Upper lobe of left lung (tissue), 6 donors: Measurements from ENCODE around the gene HEATR5A. TPM values are rescaled to one million over a fixed set of nuclear protein-coding genes. Genes with fewer than 3 reads are reported as not detected.

Source experiments
- ATAC-seq, 2 donors: fragments of 200-7000 bp; cut with Tn5 transposase; one replicate each; pipeline ENCODE4 v1.9.1; 2022; ENCODE audit warnings: mild to moderate bottlenecking in 2 of 2, moderate library complexity in 2 of 2; ENCODE audit not compliant: low FRiP score in 2 of 2
- DNase-seq, 2 donors: peaks; one replicate each; pipeline ENCODE4 v3.0.0-alpha.2; 2019 to 2020
- H3K27ac ChIP-seq, 4 donors: fragments of 200-600 bp; sonication (generic); one replicate each; pipeline ENCODE4 v1.5.1; 2016 to 2019
- H3K27me3 ChIP-seq, 4 donors: fragments of 200-600 bp; sonication (generic); one replicate each; pipeline ENCODE4 v1.5.1; 2017 to 2019
- H3K36me3 ChIP-seq, 4 donors: fragments of 200-600 bp; sonication (generic); one replicate each; pipeline ENCODE4 v1.5.1; 2016 to 2019
- H3K4me1 ChIP-seq, 4 donors: fragments of 200-600 bp; sonication (generic); one replicate each; pipeline ENCODE4 v1.5.1; 2018 to 2019
- H3K4me3 ChIP-seq, 4 donors: fragments of 200-600 bp; sonication (generic); one replicate each; pipeline ENCODE4 v1.5.1; 2017 to 2019; ENCODE audit warnings: mild to moderate bottlenecking in 2 of 4, moderate library complexity in 1 of 4
- H3K9me3 ChIP-seq, 4 donors: fragments of 200-600 bp; sonication (generic); one replicate each; pipeline ENCODE4 v1.5.1; 2018 to 2019
- EP300 ChIP-seq, 4 donors: sonication (generic); formaldehyde crosslinking; IDR thresholded peaks; one replicate each; pipeline ENCODE4 v1.5.1; 2017; ENCODE audit warnings: antibody characterized with exemption in 4 of 4, control low read depth in 2 of 4
- POLR2A ChIP-seq, 4 donors: fragments of 450-650 bp; IDR thresholded peaks; one replicate each; pipeline ENCODE4 v1.5.1; 2016 to 2017; ENCODE audit warnings: antibody characterized with exemption in 4 of 4, mild to moderate bottlenecking in 2 of 4
- POLR2AphosphoS5 ChIP-seq, 2 donors: sonication (generic); formaldehyde crosslinking; IDR thresholded peaks; one replicate each; pipeline ENCODE4 v1.5.1; 2017; ENCODE audit warnings: antibody characterized with exemption in 2 of 2
- WGBS, 2 donors: methylation state at CpG; one replicate each; pipeline ENCODE4 v1.1.5; 2017 to 2018; 5-methylcytosine and 5-hydroxymethylcytosine counted together
- total RNA-seq, 6 donors: library from RNA; depleted of rRNA in 4 of 6; stranded (reverse); fragments of >200 nt in 4 of 6; gene quantifications; one replicate each; pipeline versions ENCODE4 v1.1.0 to v1.2.1, GENCODE V29; 2016 to 2021
- TF ChIP-seq, protein P1 (sequence below), 6 experiments: fragments of 450-650 bp in 4 of 6; fragments of 200-600 bp in 2 of 6; sonication (generic) in 2 of 6; IDR thresholded peaks; one replicate each; pipeline ENCODE4 v1.5.1; 2016 to 2019; ENCODE audit warnings: antibody characterized with exemption in 6 of 6
- donor health status: DM: no; HTN: no; CAD: no; lungs with moderate emphysema.
- donor health status: DM: no; HTN: yes; CAD: no; lungs with severe emphysema.

HEATR5A gene
- total RNA-seq, 6 donors from 2014 or later = 19.6 to 66.0 (median 39.3) TPM

DNA sequence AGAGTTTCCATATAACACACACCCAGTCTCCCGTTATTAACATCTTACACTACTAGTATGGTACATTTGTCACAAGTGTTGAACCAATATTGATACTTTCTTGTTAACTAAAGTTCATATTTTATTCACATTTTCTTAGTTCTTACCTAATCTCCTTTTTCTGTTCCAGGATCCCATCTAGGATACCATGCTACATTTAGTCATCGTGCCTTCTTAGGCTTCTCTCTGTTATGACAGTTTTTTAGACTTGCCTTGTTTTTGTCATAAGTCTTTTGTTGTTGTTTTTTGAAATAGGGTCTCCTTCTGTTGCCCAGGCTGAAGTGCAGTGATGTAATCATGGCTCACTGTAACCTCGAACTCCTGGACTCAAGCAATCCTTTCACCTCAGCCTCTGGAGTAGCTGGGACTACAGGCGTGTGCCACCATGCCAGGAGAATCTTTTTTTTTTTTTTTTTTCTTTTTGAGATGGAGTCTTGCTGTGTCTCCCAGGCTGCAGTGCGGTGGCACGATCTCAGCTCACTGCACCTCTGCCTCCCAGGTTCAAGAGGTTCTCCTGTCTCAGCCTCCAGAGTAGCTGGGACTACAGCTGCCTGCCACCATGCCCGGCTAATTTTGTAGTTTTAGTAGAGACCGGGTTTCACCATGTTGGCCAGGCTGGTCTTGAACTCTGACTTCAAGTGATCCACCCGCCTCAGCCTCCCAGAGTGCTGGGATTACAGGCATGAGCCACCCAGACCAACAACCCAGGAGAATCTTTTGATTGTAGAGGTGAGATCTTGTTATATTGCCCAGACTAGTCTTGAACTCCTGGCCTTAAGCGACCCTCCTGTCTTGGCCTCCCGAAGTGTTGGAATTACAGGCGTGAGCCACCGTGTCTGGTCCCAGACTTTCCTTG lies 153.7 kb downstream of the HEATR5A start:
- peaks cover 2 to 41% (median 16%) of the 10 kb centered on the region in 4 donors for H3K4me1 ChIP-seq
- H3K9me3 ChIP-seq = peaks cover 0 to 6% (median 0%) of the 10 kb centered on the region in 4 donors
- 83 to 89% methylated on average over 11 to 12 of the region's 13 CpGs for WGBS, 2 donors
- no peaks in the 10 kb centered on the region for H3K27me3 ChIP-seq
- no peak for TF ChIP-seq POLR2A (IDR thresholded peaks at IDR 0.05)
- TF ChIP-seq, protein P1, sequence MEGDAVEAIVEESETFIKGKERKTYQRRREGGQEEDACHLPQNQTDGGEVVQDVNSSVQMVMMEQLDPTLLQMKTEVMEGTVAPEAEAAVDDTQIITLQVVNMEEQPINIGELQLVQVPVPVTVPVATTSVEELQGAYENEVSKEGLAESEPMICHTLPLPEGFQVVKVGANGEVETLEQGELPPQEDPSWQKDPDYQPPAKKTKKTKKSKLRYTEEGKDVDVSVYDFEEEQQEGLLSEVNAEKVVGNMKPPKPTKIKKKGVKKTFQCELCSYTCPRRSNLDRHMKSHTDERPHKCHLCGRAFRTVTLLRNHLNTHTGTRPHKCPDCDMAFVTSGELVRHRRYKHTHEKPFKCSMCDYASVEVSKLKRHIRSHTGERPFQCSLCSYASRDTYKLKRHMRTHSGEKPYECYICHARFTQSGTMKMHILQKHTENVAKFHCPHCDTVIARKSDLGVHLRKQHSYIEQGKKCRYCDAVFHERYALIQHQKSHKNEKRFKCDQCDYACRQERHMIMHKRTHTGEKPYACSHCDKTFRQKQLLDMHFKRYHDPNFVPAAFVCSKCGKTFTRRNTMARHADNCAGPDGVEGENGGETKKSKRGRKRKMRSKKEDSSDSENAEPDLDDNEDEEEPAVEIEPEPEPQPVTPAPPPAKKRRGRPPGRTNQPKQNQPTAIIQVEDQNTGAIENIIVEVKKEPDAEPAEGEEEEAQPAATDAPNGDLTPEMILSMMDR (IDR thresholded peaks at IDR 0.05) = no peak
- TF ChIP-seq EP300 (IDR thresholded peaks at IDR 0.05) = no peak
- no peak for TF ChIP-seq POLR2AphosphoS5 (IDR thresholded peaks at IDR 0.05)
- H3K4me3 ChIP-seq = no peak overlapping the region
- H3K36me3 ChIP-seq = no peaks in the 10 kb centered on the region
- ATAC-seq (no peak), DNase-seq (no peak)
- H3K27ac ChIP-seq = no peak overlapping the region

GRCh38 chr14:31265701-31266398 lies 154.5 kb downstream of the HEATR5A start:
- 62 to 72% methylated on average over 8 of the region's 8 CpGs for WGBS, 2 donors
- no peaks in the 10 kb centered on the region for H3K36me3 ChIP-seq
- peak overlapping the region in 1 of 4 donors; percentile 15 for H3K27ac ChIP-seq
- H3K4me1 ChIP-seq = peaks cover 5 to 46% (median 21%) of the 10 kb centered on the region in 4 donors
- H3K4me3 ChIP-seq = no peak overlapping the region
- TF ChIP-seq POLR2AphosphoS5 (IDR thresholded peaks at IDR 0.05) (no peak), POLR2A (IDR thresholded peaks at IDR 0.05) (no peak)
- no peak for ATAC-seq
- DNase-seq = no peak
- peaks cover 0 to 6% (median 0%) of the 10 kb centered on the region in 4 donors for H3K9me3 ChIP-seq
- no peaks in the 10 kb centered on the region for H3K27me3 ChIP-seq

- Histone ChIP-seq H3K27ac (peak overlapping the region; percentile 49 to 81 (median 68)), H3K36me3 (no peaks in the 10 kb centered on the region), H3K27me3 (no peaks in the 10 kb centered on the region), H3K4me1 (peaks cover 5 to 41% (median 21%) of the 10 kb centered on the region in 4 donors), H3K4me3 (no peak overlapping the region), H3K9me3 (no peaks in the 10 kb centered on the region)
- WGBS, 2 donors = 66 to 73% methylated on average over 2 of the region's 2 CpGs
- ATAC-seq = peak; percentile 88 to 92
- peak in 1 of 2 donors; percentile 75 for DNase-seq
- TF ChIP-seq EP300 (IDR thresholded peaks at IDR 0.05) = peak in 1 of 4 donors; percentile 34
- peak; percentile 39 to 64 for TF ChIP-seq POLR2AphosphoS5 (IDR thresholded peaks at IDR 0.05)
- TF ChIP-seq, protein P1 (IDR thresholded peaks at IDR 0.05) = no peak
These were observed 156.7 kb downstream of the HEATR5A start for GRCh38 chr14:31263485-31264133.

DNA sequence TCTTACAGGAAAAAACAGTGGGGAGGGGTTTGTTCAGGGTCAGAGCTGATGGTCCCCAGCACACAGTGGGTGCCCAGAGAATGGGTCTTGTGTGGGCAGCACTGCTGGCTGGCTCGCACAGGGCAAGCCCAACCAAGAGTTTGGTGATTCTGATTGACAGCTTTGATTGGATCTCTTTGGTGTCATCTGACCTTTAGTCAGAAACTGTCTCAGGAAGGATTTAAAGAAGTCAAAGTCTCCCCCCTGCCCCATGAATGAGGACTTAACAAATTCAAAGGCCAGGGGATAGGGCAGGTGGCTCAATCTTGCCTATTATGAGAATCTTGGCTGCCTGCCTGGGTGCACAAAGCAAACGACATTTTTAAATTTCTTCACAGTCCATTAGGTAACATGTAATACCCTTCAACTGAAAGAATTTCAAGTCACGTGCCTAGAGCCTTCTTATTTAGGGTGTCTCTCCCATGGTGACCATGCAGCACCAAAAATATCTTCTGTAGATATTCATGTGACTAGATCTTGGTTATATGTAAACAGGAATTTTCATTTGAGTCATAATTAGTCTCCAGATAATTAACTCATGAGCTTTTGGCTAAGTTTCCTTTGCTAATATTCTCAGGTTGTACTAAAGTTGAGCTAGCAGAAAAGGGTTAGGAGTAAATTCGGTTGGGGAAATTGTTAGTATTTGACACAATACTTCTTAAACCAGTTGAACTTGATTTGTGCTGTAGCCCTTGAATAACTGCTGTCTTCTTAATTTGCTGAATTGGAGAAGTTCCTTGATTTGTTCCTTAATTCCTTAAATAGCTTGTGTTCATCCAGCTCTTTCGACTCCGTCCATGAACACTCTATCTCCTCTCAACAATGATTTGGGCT lies 158.3 kb downstream of the HEATR5A start:
- Histone ChIP-seq H3K4me1 (peaks cover 5 to 42% (median 21%) of the 10 kb centered on the region in 4 donors), H3K36me3 (no peaks in the 10 kb centered on the region), H3K4me3 (no peak overlapping the region), H3K27me3 (no peaks in the 10 kb centered on the region), H3K27ac (peak overlapping the region; percentile 68 to 81 (median 80)), H3K9me3 (no peaks in the 10 kb centered on the region)
- DNase-seq (peak in 1 of 2 donors; percentile 77), ATAC-seq (peak; percentile 50 to 65)
- WGBS, 2 donors = 31% methylated on average over 5 to 6 of the region's 6 CpGs
- TF ChIP-seq, protein P1 (IDR thresholded peaks at IDR 0.05) = no peak
- TF ChIP-seq POLR2A (IDR thresholded peaks at IDR 0.05) (peak in 1 of 4 donors; percentile 6), EP300 (IDR thresholded peaks at IDR 0.05) (peak in 2 of 4 donors; percentile 9 to 53), POLR2AphosphoS5 (IDR thresholded peaks at IDR 0.05) (peak in 1 of 2 donors; percentile 22)
